GM18498 (cell line): ENCODE results near the gene ETDC.

Source experiments
- ATAC-seq: cut with Tn5 transposase; IDR thresholded peaks from one replicate; pipeline ENCODE4 v1.9.1; 2021; ENCODE audit warnings: mild to moderate bottlenecking, moderate library complexity; ENCODE audit not compliant: unreplicated experiment

The ETDC gene

DNA sequence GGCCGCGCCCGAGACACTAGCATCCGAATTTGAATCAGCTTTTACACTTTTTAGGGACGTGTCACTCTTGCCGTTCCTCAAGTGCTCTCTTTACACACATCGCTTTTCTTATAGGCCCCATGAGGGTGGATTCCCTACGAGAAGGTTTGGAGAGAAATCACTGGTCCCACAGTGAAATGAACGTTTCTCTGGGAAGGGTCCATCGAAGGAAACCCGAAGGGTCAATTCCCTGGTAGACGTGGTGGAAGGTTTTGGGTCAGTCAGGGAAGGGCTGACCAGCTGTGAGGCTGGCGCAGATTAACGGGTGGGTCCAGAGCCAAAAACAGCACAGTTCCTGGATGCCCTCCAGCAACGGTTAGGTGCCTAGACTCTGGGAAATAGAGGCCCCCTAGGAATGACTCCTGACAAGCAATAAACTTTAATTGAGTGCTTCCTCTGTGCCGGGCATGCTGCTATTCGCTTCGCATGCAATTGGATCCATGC lies 35.9 kb downstream of the ETDC start:
- no peak for ATAC-seq

DNA sequence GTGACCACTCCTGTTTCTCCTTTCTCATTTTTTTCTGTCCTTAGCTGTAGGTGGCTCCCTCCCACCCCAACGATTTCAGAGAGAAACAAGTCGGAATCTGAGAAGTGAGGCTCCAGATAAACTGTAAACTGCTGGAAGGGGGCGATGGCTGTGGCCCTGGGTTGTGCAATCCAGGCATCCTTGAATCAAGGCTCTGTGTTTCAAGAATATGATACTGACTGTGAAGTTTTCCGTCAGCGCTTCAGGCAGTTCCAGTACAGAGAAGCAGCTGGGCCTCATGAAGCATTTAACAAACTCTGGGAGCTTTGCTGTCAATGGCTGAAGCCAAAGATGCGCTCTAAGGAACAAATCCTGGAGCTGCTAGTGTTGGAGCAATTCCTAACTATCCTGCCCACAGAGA lies 37.7 kb downstream of the ETDC start:
- no peak for ATAC-seq

- ATAC-seq = no peak
These were observed 38.2 kb downstream of the ETDC start for GRCh38 chrX:135347381-135348016.

DNA sequence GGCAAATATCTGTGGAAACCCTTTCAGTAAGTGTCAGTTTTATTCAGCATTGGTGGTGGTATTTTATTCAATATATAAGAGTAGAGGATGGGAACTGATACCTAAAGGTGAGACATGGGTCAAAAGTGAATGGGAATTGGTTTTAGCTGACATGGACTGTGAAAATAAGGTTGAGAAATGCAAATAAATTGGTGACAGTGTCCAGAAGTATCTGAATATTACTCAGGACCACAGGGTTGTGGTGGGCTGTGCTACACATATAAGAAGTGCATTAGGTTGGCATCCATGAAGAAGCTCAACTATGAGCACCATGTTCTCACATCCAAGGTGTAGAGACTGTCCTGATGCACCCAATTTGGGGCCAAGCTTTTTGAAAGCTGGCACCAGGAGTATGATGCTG lies 45.0 kb downstream of the ETDC start:
- no peak for ATAC-seq
